AG09319 (cell line): ENCODE results near the gene PNPLA5.

ENCODE experiments used
- DNase-seq: peaks from one replicate; pipeline ENCODE4 v3.0.0-alpha.2; 2010; ENCODE audit warnings: low read depth; ENCODE audit errors: extremely low read depth
- TF ChIP-seq, protein P1 (sequence below): IDR thresholded peaks from 2 replicates; pipeline ENCODE4 v1.5.1; 2011; ENCODE audit warnings: low read depth, mild to moderate bottlenecking, inconsistent platforms, low read length, moderate library complexity

The PNPLA5 gene

DNA sequence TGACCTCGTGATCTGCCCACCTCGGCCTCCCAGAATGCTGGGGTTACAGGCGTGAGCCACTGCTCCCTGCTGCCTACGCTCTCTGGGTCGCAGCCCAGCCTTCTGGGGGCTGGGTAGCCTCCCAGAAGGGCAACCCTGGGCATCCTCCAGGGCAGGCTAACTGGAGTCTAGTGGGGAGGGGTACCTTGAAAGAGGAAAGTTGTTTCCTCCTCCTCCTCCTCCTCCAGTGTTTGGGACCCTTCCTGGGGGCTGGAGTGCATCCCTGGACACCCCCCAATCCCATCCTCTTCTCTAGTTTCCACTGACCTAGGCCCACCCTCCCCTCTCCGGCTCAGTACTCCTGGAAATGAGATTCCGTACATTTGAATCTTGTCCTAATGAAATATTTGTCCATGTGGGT, 33.1 kb upstream of the PNPLA5 start:
- TF ChIP-seq, protein P1, sequence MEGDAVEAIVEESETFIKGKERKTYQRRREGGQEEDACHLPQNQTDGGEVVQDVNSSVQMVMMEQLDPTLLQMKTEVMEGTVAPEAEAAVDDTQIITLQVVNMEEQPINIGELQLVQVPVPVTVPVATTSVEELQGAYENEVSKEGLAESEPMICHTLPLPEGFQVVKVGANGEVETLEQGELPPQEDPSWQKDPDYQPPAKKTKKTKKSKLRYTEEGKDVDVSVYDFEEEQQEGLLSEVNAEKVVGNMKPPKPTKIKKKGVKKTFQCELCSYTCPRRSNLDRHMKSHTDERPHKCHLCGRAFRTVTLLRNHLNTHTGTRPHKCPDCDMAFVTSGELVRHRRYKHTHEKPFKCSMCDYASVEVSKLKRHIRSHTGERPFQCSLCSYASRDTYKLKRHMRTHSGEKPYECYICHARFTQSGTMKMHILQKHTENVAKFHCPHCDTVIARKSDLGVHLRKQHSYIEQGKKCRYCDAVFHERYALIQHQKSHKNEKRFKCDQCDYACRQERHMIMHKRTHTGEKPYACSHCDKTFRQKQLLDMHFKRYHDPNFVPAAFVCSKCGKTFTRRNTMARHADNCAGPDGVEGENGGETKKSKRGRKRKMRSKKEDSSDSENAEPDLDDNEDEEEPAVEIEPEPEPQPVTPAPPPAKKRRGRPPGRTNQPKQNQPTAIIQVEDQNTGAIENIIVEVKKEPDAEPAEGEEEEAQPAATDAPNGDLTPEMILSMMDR, result no peak

DNA sequence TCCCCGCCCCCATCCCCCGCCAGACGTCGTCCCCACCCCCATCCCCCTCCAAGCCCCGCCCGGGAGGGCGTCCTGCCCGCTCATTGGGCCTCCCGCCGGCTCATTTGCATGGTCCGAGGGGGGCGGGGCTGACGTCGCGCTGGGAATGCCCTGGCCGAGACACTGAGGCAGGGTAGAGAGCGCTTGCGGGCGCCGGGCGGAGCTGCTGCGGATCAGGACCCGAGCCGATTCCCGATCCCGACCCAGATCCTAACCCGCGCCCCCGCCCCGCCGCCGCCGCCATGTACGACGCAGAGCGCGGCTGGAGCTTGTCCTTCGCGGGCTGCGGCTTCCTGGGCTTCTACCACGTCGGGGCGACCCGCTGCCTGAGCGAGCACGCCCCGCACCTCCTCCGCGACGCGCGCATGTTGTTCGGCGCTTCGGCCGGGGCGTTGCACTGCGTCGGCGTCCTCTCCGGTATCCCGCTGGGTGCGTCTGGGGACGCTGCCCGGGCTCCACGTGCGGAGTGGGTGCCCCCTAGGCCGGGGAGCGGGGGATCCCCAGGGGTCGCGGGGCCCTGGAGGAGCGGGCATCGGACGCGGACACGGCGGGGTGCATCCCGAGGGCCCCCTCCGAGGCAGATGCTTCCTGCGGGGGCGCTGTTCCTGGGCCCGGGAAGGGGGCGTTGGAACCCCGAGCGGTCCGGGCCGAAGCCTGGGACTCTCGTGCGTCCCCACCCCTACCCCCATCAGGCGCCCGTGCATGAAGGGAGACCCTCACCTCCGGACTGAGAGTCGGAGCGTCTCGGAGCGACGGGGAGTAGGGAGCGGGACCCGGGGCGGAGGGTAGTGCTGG, 32.0 kb upstream of the PNPLA5 start, which contains the start of gene PNPLA3:
Gene PNPLA3 (plus strand): TSS at position 175 of the 834 bp plus-strand sequence. CDS start 107 bp downstream, at position 282.
- DNase-seq, result peak; percentile 57

More for the DNA sequence above, 33.1 kb upstream of the PNPLA5 start:
- DNase-seq, result no peak

DNA sequence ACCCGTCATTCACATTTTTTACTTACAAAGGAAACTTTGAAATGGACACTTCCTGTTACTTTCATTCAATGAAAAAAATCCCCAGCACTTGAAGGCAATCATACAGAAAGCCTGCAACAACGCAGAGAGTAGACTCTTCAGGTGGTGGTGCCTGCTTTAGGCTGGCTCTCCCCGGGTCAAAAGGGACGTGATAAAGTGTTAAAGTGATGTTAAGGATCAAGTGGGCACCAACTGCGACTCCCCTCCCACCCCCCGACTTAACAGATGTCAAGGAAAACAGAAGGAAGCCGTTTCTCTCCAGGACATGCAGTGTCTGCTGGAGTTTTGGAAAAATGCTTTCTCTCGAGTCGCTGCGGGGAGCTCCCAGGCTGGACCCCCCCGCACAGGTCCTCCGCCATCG, 31.4 kb upstream of the PNPLA5 start:
- TF ChIP-seq, protein P1, result no peak

More for the DNA sequence above, 32.0 kb upstream of the PNPLA5 start, which contains the start of gene PNPLA3:
- TF ChIP-seq, protein P1, result peak; percentile 16

DNA sequence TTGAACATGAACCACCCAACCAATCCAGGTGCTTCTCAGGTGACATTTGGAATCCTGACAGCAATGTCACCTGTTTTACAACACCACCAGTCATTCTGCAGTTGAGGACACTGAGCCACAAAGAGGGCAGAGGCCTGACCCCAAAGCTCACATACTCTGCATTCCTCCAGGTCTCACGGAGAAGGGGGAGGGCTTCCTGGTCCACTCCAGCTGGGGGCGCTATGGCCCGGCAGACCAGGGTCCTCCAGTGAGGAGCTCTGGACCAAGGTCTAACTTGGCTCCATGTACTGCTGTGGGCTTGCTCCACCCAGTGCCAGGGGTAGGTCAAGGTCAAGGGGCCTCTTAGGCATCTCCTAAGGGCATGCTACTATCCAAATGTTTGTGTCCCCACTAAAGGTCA, 30.3 kb upstream of the PNPLA5 start:
- TF ChIP-seq, protein P1, result no peak; the same call in 1 of the 2 replicates
- DNase-seq, result no peak

More for the DNA sequence above, 31.4 kb upstream of the PNPLA5 start:
- no peak for DNase-seq

DNA sequence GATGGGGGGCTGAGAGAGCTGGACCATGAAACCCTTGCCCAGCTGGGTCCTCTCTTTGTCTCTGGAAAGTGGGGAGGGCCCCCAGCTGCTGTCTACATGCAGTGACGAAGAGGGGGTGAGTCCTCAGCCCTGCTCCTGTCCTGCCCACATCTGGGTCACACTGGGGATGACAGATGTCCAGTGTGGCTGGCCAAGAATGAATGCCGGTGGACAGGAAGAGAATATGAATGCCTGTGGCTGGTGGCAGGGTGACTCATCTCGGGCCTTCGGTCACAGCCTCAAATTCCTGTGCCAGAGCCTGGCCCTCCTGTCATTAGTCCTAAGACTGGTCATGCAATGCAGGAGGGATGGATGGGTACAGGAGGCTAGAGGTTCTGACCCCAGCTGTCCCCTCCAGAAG, 29.6 kb upstream of the PNPLA5 start:
- DNase-seq, result no peak
- TF ChIP-seq, protein P1, result no peak

DNA sequence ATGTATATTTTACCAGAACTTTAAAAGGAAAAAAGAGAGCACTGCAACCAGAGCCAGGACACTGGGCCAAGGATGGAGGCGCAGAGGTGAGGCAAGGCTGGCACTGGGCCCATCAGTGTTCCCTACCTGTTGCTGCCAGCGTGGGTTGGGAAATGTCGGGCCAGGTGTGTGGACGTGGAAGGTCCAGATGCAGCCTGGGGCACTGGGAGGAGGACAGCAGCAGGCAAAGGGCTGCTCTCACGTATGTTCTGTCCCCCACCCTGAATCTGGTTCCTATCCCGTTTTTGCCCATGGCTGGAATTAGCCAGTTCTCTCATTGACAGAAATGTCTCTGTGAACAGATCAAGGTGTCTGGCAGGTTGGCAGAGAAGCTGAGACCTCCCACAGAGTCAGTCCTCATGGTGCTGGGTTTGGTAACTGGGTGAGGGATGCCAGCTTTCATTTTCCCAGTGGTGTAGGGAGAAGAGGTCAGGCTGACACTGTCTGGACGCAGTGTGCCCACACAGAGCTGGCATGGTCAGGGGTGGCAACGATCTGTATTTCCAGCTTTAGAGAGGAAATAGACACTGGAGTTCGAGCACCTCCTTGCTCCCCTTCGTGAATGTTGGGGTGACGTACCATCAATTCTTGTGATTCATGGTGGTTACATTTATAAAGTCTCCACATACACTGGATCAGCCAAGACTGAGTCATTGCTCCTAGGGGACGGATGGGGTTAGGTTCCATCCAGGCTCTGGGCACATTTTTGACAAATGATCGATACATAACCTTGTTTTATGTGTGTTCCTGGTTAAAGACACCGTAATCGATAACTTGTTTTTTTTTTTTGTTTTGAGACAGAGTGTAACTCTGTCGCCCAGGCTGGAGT, 27.5 kb upstream of the PNPLA5 start:
- DNase-seq, result no peak

More for the DNA sequence above, 27.5 kb upstream of the PNPLA5 start:
- TF ChIP-seq, protein P1, result no peak
